Measurements from ENCODE around the gene PLCG2.

GRCh38 chr16:81912395-81912794, 133.3 kb downstream of the PLCG2 start:
- no peak for TF ChIP-seq POLR2A (IDR thresholded peaks at IDR 0.05)
- TF ChIP-seq, protein P1, sequence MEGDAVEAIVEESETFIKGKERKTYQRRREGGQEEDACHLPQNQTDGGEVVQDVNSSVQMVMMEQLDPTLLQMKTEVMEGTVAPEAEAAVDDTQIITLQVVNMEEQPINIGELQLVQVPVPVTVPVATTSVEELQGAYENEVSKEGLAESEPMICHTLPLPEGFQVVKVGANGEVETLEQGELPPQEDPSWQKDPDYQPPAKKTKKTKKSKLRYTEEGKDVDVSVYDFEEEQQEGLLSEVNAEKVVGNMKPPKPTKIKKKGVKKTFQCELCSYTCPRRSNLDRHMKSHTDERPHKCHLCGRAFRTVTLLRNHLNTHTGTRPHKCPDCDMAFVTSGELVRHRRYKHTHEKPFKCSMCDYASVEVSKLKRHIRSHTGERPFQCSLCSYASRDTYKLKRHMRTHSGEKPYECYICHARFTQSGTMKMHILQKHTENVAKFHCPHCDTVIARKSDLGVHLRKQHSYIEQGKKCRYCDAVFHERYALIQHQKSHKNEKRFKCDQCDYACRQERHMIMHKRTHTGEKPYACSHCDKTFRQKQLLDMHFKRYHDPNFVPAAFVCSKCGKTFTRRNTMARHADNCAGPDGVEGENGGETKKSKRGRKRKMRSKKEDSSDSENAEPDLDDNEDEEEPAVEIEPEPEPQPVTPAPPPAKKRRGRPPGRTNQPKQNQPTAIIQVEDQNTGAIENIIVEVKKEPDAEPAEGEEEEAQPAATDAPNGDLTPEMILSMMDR (IDR thresholded peaks at IDR 0.05) = no peak
